H1 (cell line): ENCODE results near the gene AKT1S1. TPM values are rescaled to one million over a fixed set of nuclear protein-coding genes. Genes with fewer than 3 reads are reported as not detected.

Experiments
- CTCF ChIA-PET: fragments of 300-600 bp; sonication (Branson Sonifier 250); formaldehyde crosslinking; loops from one replicate; lab custom pipeline; 2021; ENCODE audit not compliant: partially characterized antibody; lab: Charles Lee
- POLR2A ChIA-PET: fragments of 300-600 bp; sonication (Branson Sonifier 250); formaldehyde crosslinking; loops from one replicate; lab custom pipeline; 2021; ENCODE audit warnings: inconsistent platforms; ENCODE audit not compliant: partially characterized antibody; lab: Charles Lee
- DNase-seq, 2 experiments: peaks; one replicate each; pipeline versions ENCODE4 v3.0.0 to v3.0.0-alpha.2; 2010 to 2022; ENCODE audit warnings: low spot score in 2 of 2, low read depth in 1 of 2, mixed read lengths in 1 of 2
- FAIRE-seq: peaks from 2 replicates; lab custom pipeline; 2011; peaks lifted over from hg19 to GRCh38; lab: Jason Lieb, UNC
- H2AFZ ChIP-seq: 2 replicates; pipeline ENCODE4 v1.8.1; 2012; ENCODE audit warnings: low read length, inconsistent platforms
- H2AK5ac ChIP-seq: 2 replicates; pipeline ENCODE4 v1.6.1; 2013; ENCODE audit warnings: low read depth, low read length
- H2BK120ac ChIP-seq: replicated peaks from 2 replicates; pipeline ENCODE3; 2013; ENCODE audit warnings: low read depth, low read length, inconsistent platforms
- H2BK12ac ChIP-seq: 2 replicates; pipeline ENCODE4 v1.6.1; 2013; ENCODE audit warnings: low read depth, low read length
- H2BK15ac ChIP-seq: 2 replicates; pipeline ENCODE4 v1.6.1; 2013; ENCODE audit warnings: low read length
- H2BK20ac ChIP-seq: 2 replicates; pipeline ENCODE4 v1.6.1; 2013; ENCODE audit warnings: low read length
- H2BK5ac ChIP-seq: 2 replicates; pipeline ENCODE4 v1.6.1; 2013; ENCODE audit warnings: low read depth, low read length
- H3K14ac ChIP-seq: 2 replicates; pipeline ENCODE4 v1.6.1; 2013; ENCODE audit warnings: inconsistent platforms; ENCODE audit not compliant: insufficient read length
- H3K18ac ChIP-seq: 2 replicates; pipeline ENCODE4 v1.6.1; 2013; ENCODE audit warnings: low read length; ENCODE audit errors: extremely low read depth
- H3K23ac ChIP-seq: 2 replicates; pipeline ENCODE4 v1.6.1; 2013; ENCODE audit warnings: inconsistent platforms; ENCODE audit not compliant: insufficient read length
- H3K23me2 ChIP-seq: 2 replicates; pipeline ENCODE4 v1.6.1; 2013; ENCODE audit warnings: low read depth, low read length
- H3K27ac ChIP-seq: 2 replicates; pipeline ENCODE4 v1.6.1; 2011; ENCODE audit warnings: low read depth, low read length, inconsistent platforms
- H3K27me3 ChIP-seq, 4 experiments: replicated peaks in 1 of 4; 1 replicate in 1 of 4; 2 replicates in 3 of 4; pipeline versions ENCODE4 v1.6.1 to v1.8.1; 2011 to 2013; ENCODE audit warnings: low read length in 3 of 4, mild to moderate bottlenecking in 3 of 4, inconsistent platforms in 2 of 4, mixed read lengths in 2 of 4, moderate library complexity in 1 of 4; ENCODE audit not compliant: control insufficient read depth in 3 of 4, insufficient read depth in 3 of 4; ENCODE audit errors: extremely low read depth in 1 of 4
- H3K36me3 ChIP-seq, 4 experiments: 2 replicates each; pipeline versions ENCODE4 v1.6.1 to v1.8.1; 2011 to 2013; ENCODE audit warnings: mild to moderate bottlenecking in 4 of 4, low read length in 3 of 4, moderate library complexity in 2 of 4, control low read depth in 1 of 4, inconsistent platforms in 1 of 4; ENCODE audit not compliant: insufficient read depth in 4 of 4, control insufficient read depth in 2 of 4
- H3K4ac ChIP-seq: replicated peaks from 2 replicates; pipeline ENCODE3; 2013; ENCODE audit warnings: low read length, low read depth, mixed read lengths, inconsistent platforms; ENCODE audit not compliant: insufficient read length
- H3K4me1 ChIP-seq, 4 experiments: replicated peaks in 1 of 4; 1 replicate in 1 of 4; 2 replicates in 3 of 4; pipeline versions ENCODE4 v1.6.1 to v1.8.1; 2011 to 2013; ENCODE audit warnings: low read length in 3 of 4, inconsistent platforms in 2 of 4, mixed read lengths in 1 of 4; ENCODE audit not compliant: insufficient read depth in 4 of 4, control insufficient read depth in 3 of 4
- H3K4me2 ChIP-seq, 2 experiments: 2 replicates each; pipeline versions ENCODE4 v1.6.1 to v1.8.1; 2011 to 2013; ENCODE audit warnings: low read depth in 2 of 2, low read length in 2 of 2, control low read depth in 1 of 2, inconsistent platforms in 1 of 2, mild to moderate bottlenecking in 1 of 2; ENCODE audit not compliant: insufficient read depth in 1 of 2
- H3K4me3 ChIP-seq, 4 experiments: fragments of 200-600, 300-600 bp in 1 of 4; sonication (generic), shearing (Covaris generic), sonication (Bioruptor Twin) in 1 of 4; 2 replicates each; pipeline versions ENCODE4 v1.5.1 to v1.8.1; 2011 to 2016; ENCODE audit warnings: low read length in 4 of 4, low read depth in 3 of 4, control low read depth in 2 of 4, inconsistent platforms in 2 of 4, mild to moderate bottlenecking in 2 of 4, mixed read lengths in 1 of 4, moderate library complexity in 1 of 4; ENCODE audit not compliant: insufficient read depth in 2 of 4; ENCODE audit errors: extremely low read depth in 1 of 4
- H3K56ac ChIP-seq: replicated peaks from 2 replicates; pipeline ENCODE3; 2013; ENCODE audit warnings: low read depth, mild to moderate bottlenecking, mixed read lengths, low read length, inconsistent platforms; ENCODE audit not compliant: insufficient read length
- H3K79me1 ChIP-seq: 2 replicates; pipeline ENCODE4 v1.6.1; 2013; ENCODE audit warnings: low read depth, low read length, control low read depth
- H3K79me2 ChIP-seq, 2 experiments: 2 replicates each; pipeline versions ENCODE4 v1.6.1 to v1.8.1; 2012 to 2013; ENCODE audit warnings: low read length in 2 of 2, mild to moderate bottlenecking in 2 of 2, inconsistent platforms in 1 of 2; ENCODE audit not compliant: insufficient read depth in 2 of 2, control insufficient read depth in 1 of 2
- H3K9ac ChIP-seq, 4 experiments: replicated peaks in 1 of 4; 1 replicate in 1 of 4; 2 replicates in 3 of 4; pipeline versions ENCODE4 v1.6.1 to v1.8.1; 2011 to 2013; ENCODE audit warnings: low read depth in 3 of 4, low read length in 3 of 4, control low read depth in 2 of 4, mild to moderate bottlenecking in 2 of 4, moderate library complexity in 2 of 4, inconsistent platforms in 1 of 4; ENCODE audit errors: extremely low read depth in 1 of 4
- H3K9me3 ChIP-seq, 2 experiments: 2 replicates each; pipeline versions ENCODE4 v1.6.1 to v1.8.1; 2012 to 2013; ENCODE audit warnings: mild to moderate bottlenecking in 2 of 2, moderate library complexity in 2 of 2, control low read depth in 1 of 2, inconsistent platforms in 1 of 2, low read depth in 1 of 2, low read length in 1 of 2, mixed read lengths in 1 of 2; ENCODE audit not compliant: insufficient read depth in 2 of 2
- H4K20me1 ChIP-seq, 2 experiments: replicated peaks in 1 of 2; 2 replicates each; pipeline versions ENCODE3 to v1.8.1; 2011 to 2013; ENCODE audit warnings: inconsistent platforms in 2 of 2, low read length in 2 of 2, mild to moderate bottlenecking in 1 of 2; ENCODE audit not compliant: insufficient read depth in 2 of 2, control insufficient read depth in 1 of 2
- H4K5ac ChIP-seq: 2 replicates; pipeline ENCODE4 v1.6.1; 2013; ENCODE audit warnings: low read length, low read depth, mixed read lengths, inconsistent platforms; ENCODE audit not compliant: insufficient read length
- H4K8ac ChIP-seq: 2 replicates; pipeline ENCODE4 v1.8.0; 2013; ENCODE audit warnings: mild to moderate bottlenecking, moderate library complexity, low read length, inconsistent platforms; ENCODE audit not compliant: insufficient read depth; ENCODE audit errors: extremely low read depth
- H4K91ac ChIP-seq: replicated peaks from 2 replicates; pipeline ENCODE3; 2013; ENCODE audit warnings: low read length, mixed read lengths, inconsistent platforms; ENCODE audit not compliant: insufficient read length
- FOSL1 ChIP-seq: IDR thresholded peaks from 2 replicates; pipeline ENCODE4 v1.6.1; 2011; ENCODE audit warnings: mild to moderate bottlenecking, low read depth, low read length, moderate library complexity; ENCODE audit not compliant: insufficient read depth
- POLR2A ChIP-seq, 2 experiments: IDR thresholded peaks; 1 replicate in 1 of 2; 2 replicates in 1 of 2; pipeline ENCODE4 v1.6.1; 2011; ENCODE audit warnings: low read depth in 2 of 2, low read length in 2 of 2, mild to moderate bottlenecking in 2 of 2; ENCODE audit errors: control extremely low read depth in 1 of 2
- POLR2AphosphoS5 ChIP-seq: IDR thresholded peaks from 2 replicates; pipeline ENCODE4 v1.6.1; 2011; ENCODE audit warnings: low read depth, low read length
- TAF1 ChIP-seq: IDR thresholded peaks from 2 replicates; pipeline ENCODE4 v1.6.1; 2011; ENCODE audit warnings: mild to moderate bottlenecking, low read depth, low read length
- TCF12 ChIP-seq: IDR thresholded peaks from 2 replicates; pipeline ENCODE4 v1.6.1; 2011; ENCODE audit warnings: low read depth, mild to moderate bottlenecking, low read length
- WGBS, 2 experiments: shearing (Covaris generic) in 1 of 2; methylation state at CpG; one replicate each; pipeline versions ENCODE4 v1.1.6 to v1.1.7; 2013 to 2015; ENCODE audit warnings: low lambda C conversion rate in 2 of 2, mixed read lengths in 2 of 2, inconsistent platforms in 1 of 2, low coverage in 1 of 2, missing lambda C conversion rate in 1 of 2; ENCODE audit not compliant: insufficient replicate concordance in 2 of 2, insufficient coverage in 1 of 2, insufficient read length in 1 of 2; ENCODE audit errors: extremely low coverage in 1 of 2, missing lambda C conversion rate in 1 of 2; 5-methylcytosine and 5-hydroxymethylcytosine counted together
- polyA plus RNA-seq, 7 experiments: library from polyadenylated mRNA; depleted of rRNA in 3 of 7; stranded (reverse) in 5 of 7; unstranded in 2 of 7; fragments of >200 nt in 5 of 7; fragments of 200-250 nt in 2 of 7; gene quantifications; 1 replicate in 5 of 7; 2 replicates in 1 of 7; 4 replicates in 1 of 7; pipeline versions ENCODE4 v1.2.1 to v1.2.3, GENCODE V29; 2011 to 2013; ENCODE audit warnings: missing spikeins in 2 of 7, mixed read lengths in 2 of 7
- total RNA-seq: library from RNA; stranded (reverse); fragmentation: NEBNext Ultra II Directional; extraction: Animal tissue kit (Norgen Biotek cat#: 25700); gene quantifications from 2 replicates; pipeline ENCODE4 v1.2.1, GENCODE V29; 2021

AKT1S1 gene
- total and polyA plus RNA-seq, 2 of the 8 experiments (the other 6 are each of a cell fraction or from before 2014, with no cell fraction given): 40.7 to 45.9 TPM

DNA sequence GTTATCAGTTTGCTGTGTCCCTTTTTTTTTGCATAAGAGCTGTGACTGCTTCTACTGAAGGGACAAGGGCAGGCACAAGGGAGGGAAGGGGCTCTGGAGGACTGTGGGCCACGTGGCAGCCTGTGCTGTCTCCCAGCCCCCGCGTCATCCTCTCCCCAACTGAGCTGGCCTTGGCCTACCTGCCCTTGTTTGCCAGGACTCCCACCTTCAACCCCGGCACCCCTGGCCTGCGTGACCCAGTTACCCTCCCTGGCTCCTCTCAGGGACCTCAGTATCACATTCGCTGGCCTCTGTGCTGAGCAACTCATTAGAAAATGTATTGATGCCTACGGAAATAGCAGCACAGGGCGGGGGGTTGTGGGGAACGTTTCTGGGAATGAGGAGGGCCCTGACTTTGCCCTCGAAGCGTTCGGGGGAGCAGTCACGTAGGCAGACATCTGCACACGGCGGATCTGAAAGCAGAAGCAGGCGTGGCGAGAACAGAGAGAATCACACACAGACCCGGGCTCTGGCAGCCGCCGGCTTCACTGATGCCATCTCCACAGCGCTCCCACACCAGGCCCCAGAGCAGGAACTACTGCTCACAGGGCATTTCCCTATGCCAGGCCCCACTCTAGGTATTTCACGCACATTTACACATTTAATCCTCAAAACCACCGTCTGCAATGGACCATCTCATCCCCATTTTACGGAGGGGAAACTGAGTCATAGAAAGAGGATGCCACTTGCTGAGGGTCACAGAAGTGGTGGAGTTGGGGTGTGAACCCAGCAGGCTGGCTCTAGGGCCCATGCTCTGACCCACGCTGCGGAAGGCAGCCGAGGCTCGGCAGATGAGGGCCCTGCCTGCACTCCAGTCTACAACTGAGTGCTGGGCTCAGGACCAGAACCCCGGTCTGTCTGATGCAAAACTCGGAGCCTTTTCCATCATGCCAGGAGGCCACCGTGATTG is 46.2 kb upstream of the AKT1S1 start:
- Histone ChIP-seq H3K27ac (no peak overlapping the region), H3K9ac (no peak overlapping the region)
- WGBS, 2 experiments: 94% methylated on average over 31 of the region's 31 CpGs; no CpG with 5 or more reads in 1 of the 2 experiments

More for the DNA sequence above, 46.2 kb upstream of the AKT1S1 start:
- Histone ChIP-seq H4K5ac (no peak overlapping the region), H4K20me1 (peaks cover 46 to 54% of the 10 kb centered on the region in 2 experiments), H2AFZ (no peak overlapping the region), H2BK120ac (no peak overlapping the region), H3K27me3 (no peaks in the 10 kb centered on the region), H3K4me2 (no peak overlapping the region), H3K23me2 (peaks cover 2% of the 10 kb centered on the region; the same call in 1 of the 2 replicates), H3K36me3 (peaks cover 19 to 50% (median 34%) of the 10 kb centered on the region in 4 experiments), H3K79me1 (peaks cover 23% of the 10 kb centered on the region), H3K9me3 (no peaks in the 10 kb centered on the region), H2AK5ac (peak overlapping the region; percentile 77; the same call in 1 of the 2 replicates), H2BK15ac (no peak overlapping the region), H3K14ac (no peak overlapping the region), H3K4me3 (no peak overlapping the region), H3K23ac (no peak overlapping the region), H3K56ac (no peak overlapping the region), H4K8ac (peak overlapping the region; percentile 71; the same call in 1 of the 2 replicates), H3K4me1 (peaks cover 0 to 19% (median 4%) of the 10 kb centered on the region in 4 experiments; a peak in 5 of 7 replicates), H3K4ac (no peak overlapping the region), H2BK12ac (peak overlapping the region; percentile 35; the same call in 1 of the 2 replicates)
- DNase-seq: no peak
- TF ChIP-seq POLR2A (IDR thresholded peaks at IDR 0.05; ENCODE audit: control extremely low read depth in 1 of 2, low read depth in 2 of 2, low read length in 2 of 2) (peak in 1 of 2 experiments; percentile 16; a peak in 1 of 3 replicates), POLR2AphosphoS5 (peak; percentile 53; the same call in 1 of the 2 replicates), TAF1 (no peak), TCF12 (no peak), FOSL1 (no peak)
- TF ChIP-seq, all 59 proteins: peak for 2
- no peak overlapping the region for H3K18ac ChIP-seq
- FAIRE-seq: no peak
- CTCF ChIA-PET: no interaction called here
- POLR2A ChIA-PET: interaction anchor here (0.6 to 15.1 kb wide), 8 partner anchors 10 to 175 kb away, joined by 3 to 373 read pairs (median 4); no protein-coding TSS in a partner anchor
- H4K91ac ChIP-seq: no peak overlapping the region
- peak overlapping the region; percentile 87; the same call in 1 of the 2 replicates for H2BK5ac ChIP-seq
- no peak overlapping the region for H2BK20ac ChIP-seq
- peaks cover 20 to 94% of the 10 kb centered on the region in 2 experiments for H3K79me2 ChIP-seq
